GM23338 (cell line): ENCODE results near the gene RRAS2. TPM values are rescaled to one million over a fixed set of nuclear protein-coding genes. Genes with fewer than 3 reads are reported as not detected.

ENCODE experiments used
- ATAC-seq: fragments of 200-7000 bp; cut with Tn5 transposase; 3 replicates; pipeline ENCODE4 v1.9.1; 2020
- DNase-seq: peaks from one replicate; pipeline ENCODE4 v3.0.0-alpha.2; 2015; ENCODE audit warnings: low spot score
- H2AFZ ChIP-seq: fragments of 200-600 bp; sonication (generic); 2 replicates; pipeline ENCODE4 v1.8.0; 2016; ENCODE audit warnings: antibody characterized with exemption, mild to moderate bottlenecking, moderate library complexity
- H3F3A ChIP-seq: fragments of 200-600 bp; sonication (generic); replicated peaks from 2 replicates; pipeline ENCODE4 v1.8.0; 2017; ENCODE audit warnings: antibody characterized with exemption, mixed run types, low read depth
- H3K27ac ChIP-seq: fragments of 200-600 bp; sonication (generic); 2 replicates; pipeline ENCODE4 v1.6.1; 2016; ENCODE audit warnings: low read depth
- H3K27me3 ChIP-seq: fragments of 200-600 bp; sonication (generic); 2 replicates; pipeline ENCODE4 v1.8.0; 2016; ENCODE audit warnings: mild to moderate bottlenecking, mixed run types, moderate library complexity; ENCODE audit not compliant: insufficient read depth
- H3K36me3 ChIP-seq: fragments of 200-600 bp; sonication (generic); 2 replicates; pipeline ENCODE4 v1.8.0; 2016; ENCODE audit warnings: mild to moderate bottlenecking; ENCODE audit not compliant: insufficient read depth
- H3K4me1 ChIP-seq: fragments of 200-600 bp; sonication (generic); 2 replicates; pipeline ENCODE4 v1.8.0; 2016; ENCODE audit warnings: mild to moderate bottlenecking, moderate library complexity; ENCODE audit not compliant: insufficient read depth
- H3K4me2 ChIP-seq: fragments of 200-600 bp; sonication (generic); 2 replicates; pipeline ENCODE4 v1.7.1; 2017; ENCODE audit warnings: mixed run types
- H3K4me3 ChIP-seq: fragments of 200-600 bp; sonication (generic); 2 replicates; pipeline ENCODE4 v1.6.1; 2016; ENCODE audit warnings: mixed run types
- H3K79me2 ChIP-seq: fragments of 200-600 bp; sonication (generic); replicated peaks from 2 replicates; pipeline ENCODE4 v1.8.0; 2017; ENCODE audit warnings: mild to moderate bottlenecking; ENCODE audit not compliant: insufficient read depth
- H3K9me2 ChIP-seq: fragments of 200-600 bp; sonication (generic); 2 replicates; pipeline ENCODE4 v1.8.0; 2017; ENCODE audit not compliant: insufficient read depth
- H4K20me1 ChIP-seq: fragments of 200-600 bp; sonication (generic); replicated peaks from 2 replicates; pipeline ENCODE4 v1.8.0; 2017; ENCODE audit warnings: mild to moderate bottlenecking; ENCODE audit not compliant: insufficient read depth
- H3K27ac Mint-ChIP-seq: 2 replicates; pipeline ENCODE4 v1.8.0; 2020; ENCODE audit warnings: inconsistent platforms, mild to moderate bottlenecking, moderate library complexity, mixed read lengths
- H3K27me3 Mint-ChIP-seq: 3 replicates; pipeline ENCODE4 v1.8.0; 2022; ENCODE audit warnings: low read depth, mild to moderate bottlenecking, moderate library complexity, mixed read lengths, inconsistent platforms; ENCODE audit not compliant: insufficient read depth, poor library complexity
- H3K36me3 Mint-ChIP-seq: 3 replicates; pipeline ENCODE4 v1.8.0; 2021; ENCODE audit warnings: low read depth, mild to moderate bottlenecking, inconsistent platforms, moderate library complexity, mixed read lengths
- H3K4me1 Mint-ChIP-seq: 3 replicates; pipeline ENCODE4 v1.8.0; 2020; ENCODE audit warnings: mild to moderate bottlenecking, inconsistent platforms, mixed read lengths
- H3K4me3 Mint-ChIP-seq: 3 replicates; pipeline ENCODE4 v1.8.0; 2021; ENCODE audit warnings: moderate library complexity, mild to moderate bottlenecking, inconsistent platforms, mixed read lengths
- H3K9me3 Mint-ChIP-seq: 3 replicates; pipeline ENCODE4 v1.8.0; 2020; ENCODE audit warnings: moderate library complexity, mild to moderate bottlenecking, inconsistent platforms, mixed read lengths
- CREB1 ChIP-seq: fragments of 250-450 bp; sonication (Bioruptor Pico); IDR thresholded peaks from 2 replicates; pipeline ENCODE4 v1.5.0; 2020; ENCODE audit warnings: low read depth, mild to moderate bottlenecking, moderate library complexity
- EZH2 ChIP-seq: fragments of 200-600 bp; sonication (generic); IDR thresholded peaks from one replicate; pipeline ENCODE4 v1.8.0; 2017; ENCODE audit warnings: antibody characterized with exemption, mild to moderate bottlenecking, low read depth; ENCODE audit not compliant: unreplicated experiment
- EZH2phosphoT487 ChIP-seq: fragments of 200-600 bp; sonication (generic); IDR thresholded peaks from one replicate; pipeline ENCODE4 v1.8.1; 2018; ENCODE audit warnings: antibody characterized with exemption; ENCODE audit not compliant: unreplicated experiment
- NANOG ChIP-seq: IDR thresholded peaks from 2 replicates; pipeline ENCODE4 v1.6.1; 2016; ENCODE audit warnings: antibody characterized with exemption, borderline replicate concordance
- POLR2AphosphoS5 ChIP-seq: IDR thresholded peaks from 2 replicates; pipeline ENCODE4 v1.6.1; 2016; ENCODE audit warnings: antibody characterized with exemption, low read depth
- STAT1 ChIP-seq: IDR thresholded peaks from one replicate; pipeline ENCODE4 v1.6.1; 2016; ENCODE audit warnings: antibody characterized with exemption; ENCODE audit not compliant: unreplicated experiment
- ZNF114 ChIP-seq: fragments of 250-450 bp; sonication (Bioruptor Pico); IDR thresholded peaks from 2 replicates; pipeline ENCODE4 v1.5.0; 2020; ENCODE audit warnings: mild to moderate bottlenecking, moderate library complexity
- ZNF331 ChIP-seq: fragments of 250-450 bp; sonication (Bioruptor Pico); IDR thresholded peaks from 2 replicates; pipeline ENCODE4 v1.5.0; 2020; ENCODE audit warnings: low read depth, mild to moderate bottlenecking, moderate library complexity
- polyA plus RNA-seq: library from polyadenylated mRNA; unstranded; fragments of >200 nt; fragmentation: Nextera tagmentation; extraction: Ambion mirVana; gene quantifications from 2 replicates; pipeline ENCODE4 v1.2.1, GENCODE V29; 2016
- total RNA-seq: library from RNA; depleted of rRNA; stranded (reverse); fragments of >200 nt; shearing (Covaris generic); gene quantifications from 2 replicates; pipeline ENCODE4 v1.2.3, GENCODE V29; 2014
- TF ChIP-seq, protein P1 (sequence below): fragments of 250-450 bp; sonication (Bioruptor Pico); IDR thresholded peaks from 2 replicates; pipeline ENCODE4 v1.5.0; 2020; ENCODE audit warnings: mild to moderate bottlenecking, moderate library complexity
- TF ChIP-seq, protein P2 (sequence below): IDR thresholded peaks from one replicate; pipeline ENCODE4 v1.6.1; 2018; ENCODE audit warnings: antibody characterized with exemption; ENCODE audit not compliant: unreplicated experiment
- TF ChIP-seq, protein P3 (sequence below): IDR thresholded peaks from 2 replicates; pipeline ENCODE4 v1.6.1; 2016; ENCODE audit warnings: antibody characterized with exemption

The RRAS2 gene
- total and polyA plus RNA-seq, 2 experiments from 2014 or later: 196 to 293 TPM

DNA sequence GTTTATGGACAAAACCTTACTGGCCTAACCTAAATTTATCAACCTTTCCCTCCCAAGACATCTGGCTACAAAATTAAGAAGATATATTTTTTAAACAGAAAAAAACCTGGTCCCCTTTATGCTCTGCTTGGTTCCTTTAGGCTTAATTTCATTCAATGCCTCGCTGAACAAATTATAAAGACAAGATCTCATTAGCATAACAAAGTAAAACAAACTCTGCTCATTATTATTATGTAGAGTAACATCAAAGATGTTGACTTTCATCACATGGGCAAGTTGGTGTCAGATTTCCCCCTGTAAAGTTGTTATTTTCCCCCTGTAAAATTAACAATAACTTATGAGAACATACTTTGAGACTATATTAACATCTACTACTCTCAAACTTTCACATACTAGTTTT, 11.0 kb downstream of the RRAS2 start:
- DNase-seq (no peak), ATAC-seq (no peak)
- H4K20me1 ChIP-seq: peaks cover 3% of the 10 kb centered on the region; the same call in 1 of the 2 replicates
- Mint-ChIP-seq H3K27me3 (no peaks in the 10 kb centered on the region), H3K4me1 (peaks cover 58% of the 10 kb centered on the region), H3K36me3 (peaks cover 36% of the 10 kb centered on the region), H3K4me3 (peak overlapping the region; percentile 11; the same call in 2 of the 3 replicates), H3K27ac (no peak overlapping the region), H3K9me3 (peaks cover 9% of the 10 kb centered on the region; the same call in 1 of the 3 replicates)
- H3K27ac ChIP-seq: peak overlapping the region; percentile 2; the same call in 1 of the 2 replicates
- H3K79me2 ChIP-seq: peaks cover 100% of the 10 kb centered on the region
- TF ChIP-seq EZH2: no peak
- TF ChIP-seq NANOG: peak; percentile 11; the same call in 1 of the 2 replicates
- TF ChIP-seq STAT1: no peak
- no peak for TF ChIP-seq POLR2AphosphoS5
- H3K9me2 ChIP-seq: no peaks in the 10 kb centered on the region
- H3K4me2 ChIP-seq: peak overlapping the region; percentile 27
- H3K4me3 ChIP-seq: peak overlapping the region; percentile 11; the same call in 1 of the 2 replicates
- H3F3A ChIP-seq: peaks cover 9% of the 10 kb centered on the region; the same call in 1 of the 2 replicates
- H2AFZ ChIP-seq: no peak overlapping the region
- H3K27me3 ChIP-seq: no peaks in the 10 kb centered on the region
- no peaks in the 10 kb centered on the region for H3K36me3 ChIP-seq
- peaks cover 51% of the 10 kb centered on the region for H3K4me1 ChIP-seq

DNA sequence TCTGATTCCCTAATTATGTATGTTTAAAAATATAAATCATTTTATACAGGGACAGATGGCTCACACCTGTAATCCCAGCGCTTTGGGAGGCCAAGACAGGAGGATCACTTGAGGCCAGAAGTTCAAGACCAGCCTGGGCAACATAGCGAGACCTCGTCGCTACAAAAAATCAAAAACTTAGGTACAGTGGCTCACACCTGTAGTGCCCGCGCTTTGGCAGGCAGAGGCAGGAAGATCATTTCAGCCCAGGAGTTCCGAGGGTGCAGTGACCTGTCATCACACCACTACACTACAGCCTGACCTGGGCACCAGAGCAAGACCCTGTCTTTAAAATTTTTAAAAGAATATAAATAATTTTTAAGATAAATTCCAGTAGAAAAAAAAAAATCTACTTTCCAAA, 11.5 kb downstream of the RRAS2 start:
- no peaks in the 10 kb centered on the region for H3K27me3 ChIP-seq
- H4K20me1 ChIP-seq: peaks cover 3% of the 10 kb centered on the region; the same call in 1 of the 2 replicates
- ATAC-seq: no peak
- H3K4me1 ChIP-seq: peaks cover 56% of the 10 kb centered on the region
- DNase-seq: no peak
- Mint-ChIP-seq H3K9me3 (peaks cover 9% of the 10 kb centered on the region; the same call in 1 of the 3 replicates), H3K4me3 (no peak overlapping the region), H3K4me1 (peaks cover 61% of the 10 kb centered on the region), H3K27ac (no peak overlapping the region), H3K27me3 (no peaks in the 10 kb centered on the region), H3K36me3 (peaks cover 36% of the 10 kb centered on the region)
- H2AFZ ChIP-seq: no peak overlapping the region
- H3K4me3 ChIP-seq: no peak overlapping the region
- no peaks in the 10 kb centered on the region for H3K36me3 ChIP-seq
- no peak overlapping the region for H3K4me2 ChIP-seq
- H3F3A ChIP-seq: peaks cover 9% of the 10 kb centered on the region; the same call in 1 of the 2 replicates
- H3K27ac ChIP-seq: no peak overlapping the region
- H3K79me2 ChIP-seq: peaks cover 100% of the 10 kb centered on the region
- no peaks in the 10 kb centered on the region for H3K9me2 ChIP-seq
- TF ChIP-seq NANOG (no peak), EZH2 (no peak), ZNF114 (CRISPR knock-in tag) (no peak), STAT1 (no peak), CREB1 (CRISPR knock-in tag) (no peak), ZNF331 (CRISPR knock-in tag) (no peak), POLR2AphosphoS5 (no peak), EZH2phosphoT487 (no peak)
- TF ChIP-seq, protein P1, sequence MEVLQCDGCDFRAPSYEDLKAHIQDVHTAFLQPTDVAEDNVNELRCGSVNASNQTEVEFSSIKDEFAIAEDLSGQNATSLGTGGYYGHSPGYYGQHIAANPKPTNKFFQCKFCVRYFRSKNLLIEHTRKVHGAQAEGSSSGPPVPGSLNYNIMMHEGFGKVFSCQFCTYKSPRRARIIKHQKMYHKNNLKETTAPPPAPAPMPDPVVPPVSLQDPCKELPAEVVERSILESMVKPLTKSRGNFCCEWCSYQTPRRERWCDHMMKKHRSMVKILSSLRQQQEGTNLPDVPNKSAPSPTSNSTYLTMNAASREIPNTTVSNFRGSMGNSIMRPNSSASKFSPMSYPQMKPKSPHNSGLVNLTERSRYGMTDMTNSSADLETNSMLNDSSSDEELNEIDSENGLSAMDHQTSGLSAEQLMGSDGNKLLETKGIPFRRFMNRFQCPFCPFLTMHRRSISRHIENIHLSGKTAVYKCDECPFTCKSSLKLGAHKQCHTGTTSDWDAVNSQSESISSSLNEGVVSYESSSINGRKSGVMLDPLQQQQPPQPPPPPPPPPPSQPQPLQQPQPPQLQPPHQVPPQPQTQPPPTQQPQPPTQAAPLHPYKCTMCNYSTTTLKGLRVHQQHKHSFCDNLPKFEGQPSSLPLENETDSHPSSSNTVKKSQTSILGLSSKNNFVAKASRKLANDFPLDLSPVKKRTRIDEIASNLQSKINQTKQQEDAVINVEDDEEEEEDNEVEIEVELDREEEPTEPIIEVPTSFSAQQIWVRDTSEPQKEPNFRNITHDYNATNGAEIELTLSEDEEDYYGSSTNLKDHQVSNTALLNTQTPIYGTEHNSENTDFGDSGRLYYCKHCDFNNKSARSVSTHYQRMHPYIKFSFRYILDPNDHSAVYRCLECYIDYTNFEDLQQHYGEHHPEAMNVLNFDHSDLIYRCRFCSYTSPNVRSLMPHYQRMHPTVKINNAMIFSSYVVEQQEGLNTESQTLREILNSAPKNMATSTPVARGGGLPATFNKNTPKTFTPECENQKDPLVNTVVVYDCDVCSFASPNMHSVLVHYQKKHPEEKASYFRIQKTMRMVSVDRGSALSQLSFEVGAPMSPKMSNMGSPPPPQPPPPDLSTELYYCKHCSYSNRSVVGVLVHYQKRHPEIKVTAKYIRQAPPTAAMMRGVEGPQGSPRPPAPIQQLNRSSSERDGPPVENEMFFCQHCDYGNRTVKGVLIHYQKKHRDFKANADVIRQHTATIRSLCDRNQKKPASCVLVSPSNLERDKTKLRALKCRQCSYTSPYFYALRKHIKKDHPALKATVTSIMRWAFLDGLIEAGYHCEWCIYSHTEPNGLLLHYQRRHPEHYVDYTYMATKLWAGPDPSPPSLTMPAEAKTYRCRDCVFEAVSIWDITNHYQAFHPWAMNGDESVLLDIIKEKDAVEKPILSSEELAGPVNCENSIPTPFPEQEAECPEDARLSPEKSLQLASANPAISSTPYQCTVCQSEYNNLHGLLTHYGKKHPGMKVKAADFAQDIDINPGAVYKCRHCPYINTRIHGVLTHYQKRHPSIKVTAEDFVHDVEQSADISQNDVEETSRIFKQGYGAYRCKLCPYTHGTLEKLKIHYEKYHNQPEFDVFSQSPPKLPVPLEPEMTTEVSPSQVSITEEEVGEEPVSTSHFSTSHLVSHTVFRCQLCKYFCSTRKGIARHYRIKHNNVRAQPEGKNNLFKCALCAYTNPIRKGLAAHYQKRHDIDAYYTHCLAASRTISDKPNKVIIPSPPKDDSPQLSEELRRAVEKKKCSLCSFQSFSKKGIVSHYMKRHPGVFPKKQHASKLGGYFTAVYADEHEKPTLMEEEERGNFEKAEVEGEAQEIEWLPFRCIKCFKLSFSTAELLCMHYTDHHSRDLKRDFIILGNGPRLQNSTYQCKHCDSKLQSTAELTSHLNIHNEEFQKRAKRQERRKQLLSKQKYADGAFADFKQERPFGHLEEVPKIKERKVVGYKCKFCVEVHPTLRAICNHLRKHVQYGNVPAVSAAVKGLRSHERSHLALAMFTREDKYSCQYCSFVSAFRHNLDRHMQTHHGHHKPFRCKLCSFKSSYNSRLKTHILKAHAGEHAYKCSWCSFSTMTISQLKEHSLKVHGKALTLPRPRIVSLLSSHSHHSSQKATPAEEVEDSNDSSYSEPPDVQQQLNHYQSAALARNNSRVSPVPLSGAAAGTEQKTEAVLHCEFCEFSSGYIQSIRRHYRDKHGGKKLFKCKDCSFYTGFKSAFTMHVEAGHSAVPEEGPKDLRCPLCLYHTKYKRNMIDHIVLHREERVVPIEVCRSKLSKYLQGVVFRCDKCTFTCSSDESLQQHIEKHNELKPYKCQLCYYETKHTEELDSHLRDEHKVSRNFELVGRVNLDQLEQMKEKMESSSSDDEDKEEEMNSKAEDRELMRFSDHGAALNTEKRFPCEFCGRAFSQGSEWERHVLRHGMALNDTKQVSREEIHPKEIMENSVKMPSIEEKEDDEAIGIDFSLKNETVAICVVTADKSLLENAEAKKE (CRISPR knock-in tag): no peak
- TF ChIP-seq, protein P2, sequence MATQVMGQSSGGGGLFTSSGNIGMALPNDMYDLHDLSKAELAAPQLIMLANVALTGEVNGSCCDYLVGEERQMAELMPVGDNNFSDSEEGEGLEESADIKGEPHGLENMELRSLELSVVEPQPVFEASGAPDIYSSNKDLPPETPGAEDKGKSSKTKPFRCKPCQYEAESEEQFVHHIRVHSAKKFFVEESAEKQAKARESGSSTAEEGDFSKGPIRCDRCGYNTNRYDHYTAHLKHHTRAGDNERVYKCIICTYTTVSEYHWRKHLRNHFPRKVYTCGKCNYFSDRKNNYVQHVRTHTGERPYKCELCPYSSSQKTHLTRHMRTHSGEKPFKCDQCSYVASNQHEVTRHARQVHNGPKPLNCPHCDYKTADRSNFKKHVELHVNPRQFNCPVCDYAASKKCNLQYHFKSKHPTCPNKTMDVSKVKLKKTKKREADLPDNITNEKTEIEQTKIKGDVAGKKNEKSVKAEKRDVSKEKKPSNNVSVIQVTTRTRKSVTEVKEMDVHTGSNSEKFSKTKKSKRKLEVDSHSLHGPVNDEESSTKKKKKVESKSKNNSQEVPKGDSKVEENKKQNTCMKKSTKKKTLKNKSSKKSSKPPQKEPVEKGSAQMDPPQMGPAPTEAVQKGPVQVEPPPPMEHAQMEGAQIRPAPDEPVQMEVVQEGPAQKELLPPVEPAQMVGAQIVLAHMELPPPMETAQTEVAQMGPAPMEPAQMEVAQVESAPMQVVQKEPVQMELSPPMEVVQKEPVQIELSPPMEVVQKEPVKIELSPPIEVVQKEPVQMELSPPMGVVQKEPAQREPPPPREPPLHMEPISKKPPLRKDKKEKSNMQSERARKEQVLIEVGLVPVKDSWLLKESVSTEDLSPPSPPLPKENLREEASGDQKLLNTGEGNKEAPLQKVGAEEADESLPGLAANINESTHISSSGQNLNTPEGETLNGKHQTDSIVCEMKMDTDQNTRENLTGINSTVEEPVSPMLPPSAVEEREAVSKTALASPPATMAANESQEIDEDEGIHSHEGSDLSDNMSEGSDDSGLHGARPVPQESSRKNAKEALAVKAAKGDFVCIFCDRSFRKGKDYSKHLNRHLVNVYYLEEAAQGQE: no peak
- TF ChIP-seq, protein P3, sequence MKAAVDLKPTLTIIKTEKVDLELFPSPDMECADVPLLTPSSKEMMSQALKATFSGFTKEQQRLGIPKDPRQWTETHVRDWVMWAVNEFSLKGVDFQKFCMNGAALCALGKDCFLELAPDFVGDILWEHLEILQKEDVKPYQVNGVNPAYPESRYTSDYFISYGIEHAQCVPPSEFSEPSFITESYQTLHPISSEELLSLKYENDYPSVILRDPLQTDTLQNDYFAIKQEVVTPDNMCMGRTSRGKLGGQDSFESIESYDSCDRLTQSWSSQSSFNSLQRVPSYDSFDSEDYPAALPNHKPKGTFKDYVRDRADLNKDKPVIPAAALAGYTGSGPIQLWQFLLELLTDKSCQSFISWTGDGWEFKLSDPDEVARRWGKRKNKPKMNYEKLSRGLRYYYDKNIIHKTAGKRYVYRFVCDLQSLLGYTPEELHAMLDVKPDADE: no peak
